ENCODE measurements around the gene IGF2BP1.

Gene IGF2BP1

GRCh38 chr17:48989100-48989499, 8.1 kb upstream of the IGF2BP1 start:
- H4K20me1 ChIP-seq (ENCODE audit: insufficient read depth, low read length), result no peaks in the 10 kb centered on the region
- no peak for TF ChIP-seq EZH2phosphoT487 (IDR thresholded peaks at IDR 0.05; ENCODE audit: low read depth)
- TF ChIP-seq, protein P1, sequence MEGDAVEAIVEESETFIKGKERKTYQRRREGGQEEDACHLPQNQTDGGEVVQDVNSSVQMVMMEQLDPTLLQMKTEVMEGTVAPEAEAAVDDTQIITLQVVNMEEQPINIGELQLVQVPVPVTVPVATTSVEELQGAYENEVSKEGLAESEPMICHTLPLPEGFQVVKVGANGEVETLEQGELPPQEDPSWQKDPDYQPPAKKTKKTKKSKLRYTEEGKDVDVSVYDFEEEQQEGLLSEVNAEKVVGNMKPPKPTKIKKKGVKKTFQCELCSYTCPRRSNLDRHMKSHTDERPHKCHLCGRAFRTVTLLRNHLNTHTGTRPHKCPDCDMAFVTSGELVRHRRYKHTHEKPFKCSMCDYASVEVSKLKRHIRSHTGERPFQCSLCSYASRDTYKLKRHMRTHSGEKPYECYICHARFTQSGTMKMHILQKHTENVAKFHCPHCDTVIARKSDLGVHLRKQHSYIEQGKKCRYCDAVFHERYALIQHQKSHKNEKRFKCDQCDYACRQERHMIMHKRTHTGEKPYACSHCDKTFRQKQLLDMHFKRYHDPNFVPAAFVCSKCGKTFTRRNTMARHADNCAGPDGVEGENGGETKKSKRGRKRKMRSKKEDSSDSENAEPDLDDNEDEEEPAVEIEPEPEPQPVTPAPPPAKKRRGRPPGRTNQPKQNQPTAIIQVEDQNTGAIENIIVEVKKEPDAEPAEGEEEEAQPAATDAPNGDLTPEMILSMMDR (IDR thresholded peaks at IDR 0.05; ENCODE audit: low read depth, low read length), result no peak
- no peaks in the 10 kb centered on the region for H3K79me2 ChIP-seq (ENCODE audit: low read length)
- H3K4me2 ChIP-seq (ENCODE audit: low read length), result no peak overlapping the region
- H3K27ac ChIP-seq (ENCODE audit: low read length), result no peak overlapping the region
- no peaks in the 10 kb centered on the region for H3K9me3 ChIP-seq (ENCODE audit: insufficient read depth, low read length)
- H3K36me3 ChIP-seq (replicated peaks; ENCODE audit: low read depth, low read length), result no peaks in the 10 kb centered on the region
- no peaks in the 10 kb centered on the region for H3K4me1 ChIP-seq (ENCODE audit: low read length)
- H3K9ac ChIP-seq (ENCODE audit: low read length), result no peak overlapping the region
- no peak overlapping the region for H3K4me3 ChIP-seq (ENCODE audit: low read length)
- H3K27me3 ChIP-seq (ENCODE audit: low read depth, low read length), result peaks cover 31% of the 10 kb centered on the region
- H2AFZ ChIP-seq (ENCODE audit: low read depth, low read length), result no peak overlapping the region

DNA sequence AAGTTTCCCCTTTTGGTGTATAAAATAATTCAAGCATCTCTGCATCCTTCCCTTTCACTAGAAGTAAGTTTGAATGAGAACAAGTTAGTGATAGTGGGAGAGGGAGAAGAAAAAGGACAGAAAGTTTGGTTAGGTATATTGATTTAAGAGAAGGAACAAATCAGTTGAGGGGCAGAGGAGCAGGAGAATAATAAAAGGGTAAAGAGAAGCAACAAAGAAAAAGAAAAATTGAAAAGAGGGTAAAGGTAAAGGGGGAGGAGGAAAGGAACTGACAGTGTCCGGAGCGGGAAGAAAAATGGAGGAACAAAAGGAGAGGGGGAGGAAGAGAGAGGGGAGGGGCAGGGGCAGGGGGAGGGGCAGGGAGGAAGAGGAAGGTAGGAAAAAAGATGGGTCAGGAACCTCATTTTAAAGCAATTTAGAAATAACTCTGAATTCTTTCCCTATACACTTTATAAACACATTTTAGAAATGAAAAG, 6.3 kb upstream of the IGF2BP1 start:
- Histone ChIP-seq H3K9ac (ENCODE audit: low read length) (no peak overlapping the region), H4K20me1 (ENCODE audit: insufficient read depth, low read length) (no peaks in the 10 kb centered on the region), H3K27me3 (ENCODE audit: low read depth, low read length) (peaks cover 30% of the 10 kb centered on the region), H3K79me2 (ENCODE audit: low read length) (no peaks in the 10 kb centered on the region), H3K4me1 (ENCODE audit: low read length) (no peaks in the 10 kb centered on the region), H3K9me3 (ENCODE audit: insufficient read depth, low read length) (no peaks in the 10 kb centered on the region), H2AFZ (ENCODE audit: low read depth, low read length) (no peak overlapping the region), H3K4me2 (ENCODE audit: low read length) (no peak overlapping the region), H3K36me3 (replicated peaks; ENCODE audit: low read depth, low read length) (no peaks in the 10 kb centered on the region), H3K27ac (ENCODE audit: low read length) (no peak overlapping the region), H3K4me3 (ENCODE audit: low read length) (no peak overlapping the region)
- no peak for TF ChIP-seq EZH2phosphoT487 (IDR thresholded peaks at IDR 0.05; ENCODE audit: low read depth)
- TF ChIP-seq, protein P1 (IDR thresholded peaks at IDR 0.05; ENCODE audit: low read depth, low read length), result no peak

DNA sequence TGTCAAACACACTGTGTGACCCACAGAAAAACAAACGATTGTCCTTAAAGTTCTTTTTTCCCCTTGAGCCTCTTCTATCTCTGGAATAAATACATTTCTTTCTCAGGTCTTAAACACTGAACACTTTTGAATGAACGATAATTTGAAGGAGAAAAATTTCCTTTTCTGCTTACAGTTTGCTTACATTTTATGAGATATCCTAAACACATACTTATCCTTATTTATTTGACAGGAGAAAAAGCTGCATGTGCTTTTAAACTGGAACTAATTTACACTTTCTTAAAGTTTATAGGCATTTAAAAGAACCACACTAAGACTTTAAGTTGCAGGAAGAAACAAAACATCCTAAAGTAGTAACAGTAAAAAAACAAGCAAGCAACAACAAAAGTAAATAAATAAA, 4.7 kb upstream of the IGF2BP1 start:
- no peaks in the 10 kb centered on the region for H3K9me3 ChIP-seq (ENCODE audit: insufficient read depth, low read length)
- no peak overlapping the region for H3K4me3 ChIP-seq (ENCODE audit: low read length)
- TF ChIP-seq, protein P1 (IDR thresholded peaks at IDR 0.05; ENCODE audit: low read depth, low read length), result no peak
- TF ChIP-seq EZH2phosphoT487 (IDR thresholded peaks at IDR 0.05; ENCODE audit: low read depth), result no peak
- H3K27me3 ChIP-seq (ENCODE audit: low read depth, low read length), result peaks cover 32% of the 10 kb centered on the region
- no peak overlapping the region for H3K4me2 ChIP-seq (ENCODE audit: low read length)
- no peak overlapping the region for H2AFZ ChIP-seq (ENCODE audit: low read depth, low read length)
- H3K79me2 ChIP-seq (ENCODE audit: low read length), result peaks cover 1% of the 10 kb centered on the region
- H3K27ac ChIP-seq (ENCODE audit: low read length), result no peak overlapping the region
- H3K36me3 ChIP-seq (replicated peaks; ENCODE audit: low read depth, low read length), result no peaks in the 10 kb centered on the region
- H3K9ac ChIP-seq (ENCODE audit: low read length), result no peak overlapping the region
- no peaks in the 10 kb centered on the region for H4K20me1 ChIP-seq (ENCODE audit: insufficient read depth, low read length)
- no peaks in the 10 kb centered on the region for H3K4me1 ChIP-seq (ENCODE audit: low read length)

DNA sequence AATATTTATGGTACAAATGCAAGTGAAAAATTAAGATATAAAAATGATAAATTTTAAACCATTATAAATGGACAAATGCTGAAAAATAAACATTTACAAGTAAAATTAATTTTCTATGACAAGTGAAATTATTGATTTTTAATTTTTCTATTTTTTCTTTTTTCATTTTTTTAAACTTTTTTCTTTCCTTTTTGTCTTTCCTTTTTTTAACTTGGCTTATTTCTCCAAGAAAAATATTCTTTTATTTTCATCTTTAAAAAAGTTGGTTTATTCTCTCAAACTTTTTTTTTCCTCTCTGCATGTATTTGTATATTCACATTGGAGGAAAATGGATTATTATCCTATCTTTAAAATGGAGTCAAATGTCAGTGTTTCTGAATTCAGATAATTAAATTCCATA, 3.9 kb upstream of the IGF2BP1 start:
- Histone ChIP-seq H3K27me3 (ENCODE audit: low read depth, low read length) (peaks cover 32% of the 10 kb centered on the region), H3K4me2 (ENCODE audit: low read length) (no peak overlapping the region), H3K27ac (ENCODE audit: low read length) (no peak overlapping the region), H2AFZ (ENCODE audit: low read depth, low read length) (no peak overlapping the region), H3K4me3 (ENCODE audit: low read length) (no peak overlapping the region), H3K9ac (ENCODE audit: low read length) (no peak overlapping the region), H3K9me3 (ENCODE audit: insufficient read depth, low read length) (no peaks in the 10 kb centered on the region), H4K20me1 (ENCODE audit: insufficient read depth, low read length) (no peaks in the 10 kb centered on the region), H3K79me2 (ENCODE audit: low read length) (peaks cover 10% of the 10 kb centered on the region), H3K4me1 (ENCODE audit: low read length) (no peaks in the 10 kb centered on the region), H3K36me3 (replicated peaks; ENCODE audit: low read depth, low read length) (no peaks in the 10 kb centered on the region)
- no peak for TF ChIP-seq EZH2phosphoT487 (IDR thresholded peaks at IDR 0.05; ENCODE audit: low read depth)
- TF ChIP-seq, protein P1 (IDR thresholded peaks at IDR 0.05; ENCODE audit: low read depth, low read length), result no peak
